ENCODE results near the gene ELMOD3. TPM values are rescaled to one million over a fixed set of nuclear protein-coding genes. Genes with fewer than 3 reads are reported as not detected.

Gene ELMOD3
- total RNA-seq, 1 donor from 2014 or later = 21.5 TPM

- DNase-seq (ENCODE audit: low spot score) = no peak
- Mint-ChIP-seq H3K9me3 (no peaks in the 10 kb centered on the region), H3K27me3 (ENCODE audit: insufficient read depth, low read depth) (peaks cover 27% of the 10 kb centered on the region), H3K4me3 (no peak overlapping the region), H3K4me1 (peaks cover 34% of the 10 kb centered on the region), H3K27ac (no peak overlapping the region), H3K36me3 (no peaks in the 10 kb centered on the region)
- Histone ChIP-seq H3K4me2 (no peak overlapping the region), H3K27ac (no peak overlapping the region), H3K9me3 (ENCODE audit: low read depth) (no peaks in the 10 kb centered on the region), H3K36me3 (no peaks in the 10 kb centered on the region), H3K9ac (no peak overlapping the region), H4K20me1 (ENCODE audit: low read depth) (no peaks in the 10 kb centered on the region), H3K4me3 (no peak overlapping the region), H3K79me2 (ENCODE audit: low read depth) (no peaks in the 10 kb centered on the region), H3K4me1 (peaks cover 6% of the 10 kb centered on the region), H2AFZ (replicated peaks) (no peak overlapping the region), H3K27me3 (peaks cover 18% of the 10 kb centered on the region), H3F3A (ENCODE audit: low read depth) (peaks cover 19% of the 10 kb centered on the region)
- TF ChIP-seq EZH2phosphoT487 (IDR thresholded peaks at IDR 0.05) = no peak
- no peak for TF ChIP-seq CTCF (IDR thresholded peaks at IDR 0.05)
- no peak for TF ChIP-seq EZH2 (IDR thresholded peaks at IDR 0.05)
Observed at GRCh38 chr2:85415980-85416650, 61.5 kb downstream of the ELMOD3 start.

- Histone ChIP-seq H3K27ac (no peak within 1 kb of the TSS), H3K9me3 (ENCODE audit: low read depth) (no peaks in the 10 kb centered on the region), H3K4me1 (peaks cover 6% of the 10 kb centered on the region), H3K9ac (peak within 1 kb of the TSS; percentile 30), H4K20me1 (ENCODE audit: low read depth) (no peaks in the 10 kb centered on the region), H3K4me3 (peak within 1 kb of the TSS; percentile 74), H3F3A (ENCODE audit: low read depth) (peaks cover 12% of the 10 kb centered on the region), H3K27me3 (peaks cover 10% of the 10 kb centered on the region), H3K4me2 (peak within 1 kb of the TSS; percentile 76), H3K36me3 (no peaks in the 10 kb centered on the region), H2AFZ (replicated peaks) (peak within 1 kb of the TSS; percentile 91), H3K79me2 (ENCODE audit: low read depth) (no peaks in the 10 kb centered on the region)
- DNase-seq (ENCODE audit: low spot score) = peak; percentile 91
- no peak for TF ChIP-seq CTCF (IDR thresholded peaks at IDR 0.05)
- peaks cover 44% of the 10 kb centered on the region for H3K4me1 Mint-ChIP-seq
- no peaks in the 10 kb centered on the region for H3K9me3 Mint-ChIP-seq
- H3K4me3 Mint-ChIP-seq = peak within 1 kb of the TSS; percentile 93
- peak within 1 kb of the TSS; percentile 100 for H3K27ac Mint-ChIP-seq
- peaks cover 23% of the 10 kb centered on the region for H3K27me3 Mint-ChIP-seq (ENCODE audit: insufficient read depth, low read depth)
- no peaks in the 10 kb centered on the region for H3K36me3 Mint-ChIP-seq
Observed at GRCh38 chr2:85418132-85419008, 63.8 kb downstream of the ELMOD3 start, which contains the start of gene SH2D6. Gene SH2D6 (plus strand): TSS chr2:85418714. CDS start chr2:85429466, 10,752 bp downstream.

GRCh38 chr2:85419009-85419675 is 64.6 kb downstream of the ELMOD3 start:
- H3K4me1 Mint-ChIP-seq = peaks cover 41% of the 10 kb centered on the region
- Histone ChIP-seq H2AFZ (replicated peaks) (peak overlapping the region; percentile 91), H3K4me1 (peaks cover 6% of the 10 kb centered on the region), H3K9ac (peak overlapping the region; percentile 30), H3K79me2 (ENCODE audit: low read depth) (no peaks in the 10 kb centered on the region), H3K9me3 (ENCODE audit: low read depth) (no peaks in the 10 kb centered on the region), H4K20me1 (ENCODE audit: low read depth) (no peaks in the 10 kb centered on the region), H3K27me3 (peaks cover 2% of the 10 kb centered on the region), H3K4me2 (peak overlapping the region; percentile 76), H3K36me3 (no peaks in the 10 kb centered on the region), H3K4me3 (peak overlapping the region; percentile 74), H3K27ac (no peak overlapping the region), H3F3A (ENCODE audit: low read depth) (peaks cover 12% of the 10 kb centered on the region)
- peak overlapping the region; percentile 93 for H3K4me3 Mint-ChIP-seq
- no peaks in the 10 kb centered on the region for H3K36me3 Mint-ChIP-seq
- peak; percentile 36 for DNase-seq (ENCODE audit: low spot score)
- H3K9me3 Mint-ChIP-seq = no peaks in the 10 kb centered on the region
- TF ChIP-seq CTCF (IDR thresholded peaks at IDR 0.05) (no peak), EZH2 (IDR thresholded peaks at IDR 0.05) (no peak), EZH2phosphoT487 (IDR thresholded peaks at IDR 0.05) (no peak)
- peak overlapping the region; percentile 82 for H3K27ac Mint-ChIP-seq
- H3K27me3 Mint-ChIP-seq (ENCODE audit: insufficient read depth, low read depth) = peaks cover 20% of the 10 kb centered on the region
